22Rv1 (cell line): ENCODE results near the gene POLG.

Experiments used
- ZFX ChIP-seq: fragments of 450-650 bp; IDR thresholded peaks from 2 replicates; pipeline ENCODE4 v1.6.1; 2017; ENCODE audit warnings: antibody characterized with exemption, borderline replicate concordance
- TF ChIP-seq, protein P1 (sequence below): fragments of 450-650 bp; IDR thresholded peaks from 2 replicates; pipeline ENCODE4 v1.5.1; 2017; ENCODE audit warnings: mild to moderate bottlenecking

DNA sequence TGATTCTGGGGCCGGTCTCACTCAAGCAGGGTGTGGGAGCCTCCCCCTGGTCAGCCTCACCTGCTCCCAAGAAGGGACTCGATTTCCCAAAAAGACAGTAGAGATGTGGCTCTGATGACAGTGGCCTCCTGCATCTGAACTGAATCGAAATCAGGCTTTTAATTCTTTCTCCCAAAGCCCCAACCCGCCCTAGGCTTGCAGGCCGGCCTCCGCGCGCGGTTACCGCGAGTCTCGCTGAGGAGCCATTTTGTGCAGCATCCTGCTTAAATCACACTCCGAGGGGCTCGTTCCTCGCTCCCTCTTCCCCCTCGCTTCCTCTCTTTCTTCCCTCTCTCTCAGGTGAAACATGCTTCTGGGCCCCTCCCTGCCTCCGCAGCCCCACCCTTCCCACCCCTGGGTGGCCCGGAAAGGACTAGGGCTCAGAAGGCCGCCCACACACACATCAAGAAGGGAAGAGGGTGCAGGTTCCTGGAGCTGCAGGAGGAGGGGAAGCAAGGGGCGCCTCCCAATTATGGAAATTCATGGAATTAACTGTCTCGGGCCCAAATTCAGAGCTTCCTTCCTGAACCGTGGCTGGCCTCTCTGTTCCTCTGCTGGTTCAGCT is 30.9 kb upstream of the POLG start:
- TF ChIP-seq, protein P1, sequence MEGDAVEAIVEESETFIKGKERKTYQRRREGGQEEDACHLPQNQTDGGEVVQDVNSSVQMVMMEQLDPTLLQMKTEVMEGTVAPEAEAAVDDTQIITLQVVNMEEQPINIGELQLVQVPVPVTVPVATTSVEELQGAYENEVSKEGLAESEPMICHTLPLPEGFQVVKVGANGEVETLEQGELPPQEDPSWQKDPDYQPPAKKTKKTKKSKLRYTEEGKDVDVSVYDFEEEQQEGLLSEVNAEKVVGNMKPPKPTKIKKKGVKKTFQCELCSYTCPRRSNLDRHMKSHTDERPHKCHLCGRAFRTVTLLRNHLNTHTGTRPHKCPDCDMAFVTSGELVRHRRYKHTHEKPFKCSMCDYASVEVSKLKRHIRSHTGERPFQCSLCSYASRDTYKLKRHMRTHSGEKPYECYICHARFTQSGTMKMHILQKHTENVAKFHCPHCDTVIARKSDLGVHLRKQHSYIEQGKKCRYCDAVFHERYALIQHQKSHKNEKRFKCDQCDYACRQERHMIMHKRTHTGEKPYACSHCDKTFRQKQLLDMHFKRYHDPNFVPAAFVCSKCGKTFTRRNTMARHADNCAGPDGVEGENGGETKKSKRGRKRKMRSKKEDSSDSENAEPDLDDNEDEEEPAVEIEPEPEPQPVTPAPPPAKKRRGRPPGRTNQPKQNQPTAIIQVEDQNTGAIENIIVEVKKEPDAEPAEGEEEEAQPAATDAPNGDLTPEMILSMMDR: no peak
- no peak for TF ChIP-seq ZFX
